Measurements from ENCODE around the gene SLC25A46. TPM values are rescaled to one million over a fixed set of nuclear protein-coding genes. Genes with fewer than 3 reads are reported as not detected.
"Not testable (repeated sequence)": the region's sequence is repeated elsewhere in the genome, so short reads cannot be mapped to it uniquely, and the experiment has no call there.

The SLC25A46 gene
- 10 to 100 TPM; 49.3 to 63.3 (median 56.2) TPM for total RNA-seq

- peaks cover 5 to 29% (median 21%) of the 10 kb centered on the region in 4 donors for H3K4me1 ChIP-seq
- H3K4me3 ChIP-seq: peak within 1 kb of the TSS; percentile 78 to 95 (median 92)
- peaks cover 0 to 5% (median 3%) of the 10 kb centered on the region in 4 donors for H3K36me3 ChIP-seq
- peak within 1 kb of the TSS; percentile 84 to 95 (median 90) for H3K27ac ChIP-seq (replicated peaks in 1 of 4)
- WGBS: under 1% methylated on average over 28 of the region's 62 CpGs
- H3K27me3 ChIP-seq: no peaks in the 10 kb centered on the region
- intact Hi-C loops (cut with DNase I): no loop called here
- H3K9me3 ChIP-seq: no peaks in the 10 kb centered on the region
- peak; percentile 98 for DNase-seq (ENCODE audit: extremely low spot score)
- TF ChIP-seq CTCF (IDR thresholded peaks at IDR 0.05) (no peak), EP300 (IDR thresholded peaks at IDR 0.05) (no peak), POLR2A (IDR thresholded peaks at IDR 0.05; ENCODE audit: low read depth) (peak; percentile 34), POLR2AphosphoS5 (IDR thresholded peaks at IDR 0.05) (peak; percentile 82 to 84)
Measured at GRCh38 chr5:110738812-110739651, at the start of gene SLC25A46. SLC25A46 (plus strand) TSS chr5:110739007; CDS start chr5:110739120, 113 bp downstream.

GRCh38 chr5:110690587-110690986 is 48.2 kb upstream of the SLC25A46 start:
- H3K27ac ChIP-seq (replicated peaks in 1 of 4); H3K4me3 ChIP-seq; H3K4me1 ChIP-seq; intact Hi-C loops (cut with DNase I); DNase-seq (ENCODE audit: extremely low spot score); H3K36me3 ChIP-seq; H3K27me3 ChIP-seq; H3K9me3 ChIP-seq: not testable (repeated sequence)
- 95% methylated on average over 1 of the region's 1 CpG for WGBS

- H3K27ac ChIP-seq (replicated peaks in 1 of 4); H3K9me3 ChIP-seq; H3K36me3 ChIP-seq; intact Hi-C loops (cut with DNase I); H3K27me3 ChIP-seq; H3K4me3 ChIP-seq; H3K4me1 ChIP-seq: not testable (repeated sequence)
- peak; percentile 24 for DNase-seq (ENCODE audit: extremely low spot score)
- 100% methylated on average over 3 of the region's 5 CpGs for WGBS
Measured at GRCh38 chr5:110692669-110693068, 46.1 kb upstream of the SLC25A46 start.

GRCh38 chr5:110702300-110702699 is 36.5 kb upstream of the SLC25A46 start:
- no peaks in the 10 kb centered on the region for H3K27me3 ChIP-seq
- intact Hi-C loops (cut with DNase I): no loop called here
- DNase-seq (ENCODE audit: extremely low spot score): no peak
- no peak overlapping the region for H3K27ac ChIP-seq (replicated peaks in 1 of 4)
- WGBS: 67% methylated on average over 1 of the region's 1 CpG
- no peaks in the 10 kb centered on the region for H3K36me3 ChIP-seq
- H3K4me1 ChIP-seq: no peaks in the 10 kb centered on the region
- H3K9me3 ChIP-seq: no peaks in the 10 kb centered on the region
- no peak overlapping the region for H3K4me3 ChIP-seq
- no peak for TF ChIP-seq EP300 (IDR thresholded peaks at IDR 0.05)

- intact Hi-C loops (cut with DNase I): no loop called here
- WGBS: 35% methylated on average over 3 of the region's 3 CpGs
- TF ChIP-seq EP300 (IDR thresholded peaks at IDR 0.05) (no peak), POLR2AphosphoS5 (IDR thresholded peaks at IDR 0.05) (no peak), CTCF (IDR thresholded peaks at IDR 0.05) (no peak), POLR2A (IDR thresholded peaks at IDR 0.05; ENCODE audit: low read depth) (no peak)
- Histone ChIP-seq H3K36me3 (no peaks in the 10 kb centered on the region), H3K27ac (replicated peaks in 1 of 4) (no peak overlapping the region), H3K27me3 (no peaks in the 10 kb centered on the region), H3K4me1 (no peaks in the 10 kb centered on the region), H3K4me3 (no peak overlapping the region), H3K9me3 (no peaks in the 10 kb centered on the region)
- DNase-seq (ENCODE audit: extremely low spot score): no peak
Measured at GRCh38 chr5:110702704-110703103, 36.1 kb upstream of the SLC25A46 start.

GRCh38 chr5:110703481-110703880 is 35.3 kb upstream of the SLC25A46 start:
- intact Hi-C loops (cut with DNase I): no loop called here
- TF ChIP-seq POLR2AphosphoS5 (IDR thresholded peaks at IDR 0.05) (no peak), POLR2A (IDR thresholded peaks at IDR 0.05; ENCODE audit: low read depth) (no peak), EP300 (IDR thresholded peaks at IDR 0.05) (no peak)
- H3K27me3 ChIP-seq: no peaks in the 10 kb centered on the region
- H3K4me3 ChIP-seq: no peak overlapping the region
- DNase-seq (ENCODE audit: extremely low spot score): no peak
- H3K27ac ChIP-seq (replicated peaks in 1 of 4): no peak overlapping the region
- H3K36me3 ChIP-seq: no peaks in the 10 kb centered on the region
- no peaks in the 10 kb centered on the region for H3K4me1 ChIP-seq
- 68% methylated on average over 2 of the region's 2 CpGs for WGBS
- H3K9me3 ChIP-seq: no peaks in the 10 kb centered on the region

All from esophagus muscularis mucosa (tissue), 4 donors.